GM21723 (cell line): ENCODE data around the gene SV2A.
A peak's percentile ranks its signal among the peaks of the same experiment; 100 is the strongest.
"Not testable (repeated sequence)": the region's sequence is repeated elsewhere in the genome, so short reads cannot be mapped to it uniquely, and the experiment has no call there.

ENCODE experiments used
- ATAC-seq: cut with Tn5 transposase; IDR thresholded peaks from one replicate; pipeline ENCODE4 v1.9.1; 2021; ENCODE audit warnings: mild to moderate bottlenecking, moderate library complexity; ENCODE audit not compliant: unreplicated experiment

Gene SV2A

GRCh38 chr1:149887456-149888246, 30.0 kb downstream of the SV2A start:
- ATAC-seq, result peak; percentile 50

- not testable (repeated sequence) for ATAC-seq
These were observed 30.5 kb downstream of the SV2A start for GRCh38 chr1:149887196-149887455.

- ATAC-seq, result peak; percentile 59
These were observed 31.0 kb downstream of the SV2A start for GRCh38 chr1:149886396-149887195.

GRCh38 chr1:149886121-149886395, 31.6 kb downstream of the SV2A start:
- not testable (repeated sequence) for ATAC-seq

GRCh38 chr1:149885339-149886120, 32.1 kb downstream of the SV2A start:
- no peak for ATAC-seq

GRCh38 chr1:149884433-149885338, 33.0 kb downstream of the SV2A start:
- ATAC-seq, result no peak

- ATAC-seq, result no peak
These were observed 33.9 kb downstream of the SV2A start for GRCh38 chr1:149883598-149884247.

- ATAC-seq, result no peak
These were observed 35.8 kb downstream of the SV2A start for GRCh38 chr1:149881876-149882275.

GRCh38 chr1:149879556-149879955, 38.1 kb downstream of the SV2A start:
- ATAC-seq, result no peak

GRCh38 chr1:149877211-149877946, 40.3 kb downstream of the SV2A start:
- ATAC-seq, result no peak

GRCh38 chr1:149873060-149873459, 44.6 kb downstream of the SV2A start:
- not testable (repeated sequence) for ATAC-seq

GRCh38 chr1:149866887-149867286, 50.8 kb downstream of the SV2A start:
- ATAC-seq, result not testable (repeated sequence)

GRCh38 chr1:149861497-149862054, 56.1 kb downstream of the SV2A start:
- ATAC-seq, result peak; percentile 10

- peak; percentile 65 for ATAC-seq
These were observed 56.8 kb downstream of the SV2A start for GRCh38 chr1:149860684-149861496.

GRCh38 chr1:149860271-149860670, 57.4 kb downstream of the SV2A start:
- peak; percentile 20 for ATAC-seq
